GM23338 (cell line): ENCODE measurements around the gene C2CD3. TPM values are rescaled to one million over a fixed set of nuclear protein-coding genes. Genes with fewer than 3 reads are reported as not detected.

Source experiments
- ATAC-seq: fragments of 200-7000 bp; cut with Tn5 transposase; 3 replicates; pipeline ENCODE4 v1.9.1; 2020
- DNase-seq: peaks from one replicate; pipeline ENCODE4 v3.0.0-alpha.2; 2015; ENCODE audit warnings: low spot score
- H2AFZ ChIP-seq: fragments of 200-600 bp; sonication (generic); 2 replicates; pipeline ENCODE4 v1.8.0; 2016; ENCODE audit warnings: antibody characterized with exemption, mild to moderate bottlenecking, moderate library complexity
- H3F3A ChIP-seq: fragments of 200-600 bp; sonication (generic); replicated peaks from 2 replicates; pipeline ENCODE4 v1.8.0; 2017; ENCODE audit warnings: antibody characterized with exemption, mixed run types, low read depth
- H3K27ac ChIP-seq: fragments of 200-600 bp; sonication (generic); 2 replicates; pipeline ENCODE4 v1.6.1; 2016; ENCODE audit warnings: low read depth
- H3K27me3 ChIP-seq: fragments of 200-600 bp; sonication (generic); 2 replicates; pipeline ENCODE4 v1.8.0; 2016; ENCODE audit warnings: mild to moderate bottlenecking, mixed run types, moderate library complexity; ENCODE audit not compliant: insufficient read depth
- H3K36me3 ChIP-seq: fragments of 200-600 bp; sonication (generic); 2 replicates; pipeline ENCODE4 v1.8.0; 2016; ENCODE audit warnings: mild to moderate bottlenecking; ENCODE audit not compliant: insufficient read depth
- H3K4me1 ChIP-seq: fragments of 200-600 bp; sonication (generic); 2 replicates; pipeline ENCODE4 v1.8.0; 2016; ENCODE audit warnings: mild to moderate bottlenecking, moderate library complexity; ENCODE audit not compliant: insufficient read depth
- H3K4me2 ChIP-seq: fragments of 200-600 bp; sonication (generic); 2 replicates; pipeline ENCODE4 v1.7.1; 2017; ENCODE audit warnings: mixed run types
- H3K4me3 ChIP-seq: fragments of 200-600 bp; sonication (generic); 2 replicates; pipeline ENCODE4 v1.6.1; 2016; ENCODE audit warnings: mixed run types
- H3K79me2 ChIP-seq: fragments of 200-600 bp; sonication (generic); replicated peaks from 2 replicates; pipeline ENCODE4 v1.8.0; 2017; ENCODE audit warnings: mild to moderate bottlenecking; ENCODE audit not compliant: insufficient read depth
- H3K9me2 ChIP-seq: fragments of 200-600 bp; sonication (generic); 2 replicates; pipeline ENCODE4 v1.8.0; 2017; ENCODE audit not compliant: insufficient read depth
- H4K20me1 ChIP-seq: fragments of 200-600 bp; sonication (generic); replicated peaks from 2 replicates; pipeline ENCODE4 v1.8.0; 2017; ENCODE audit warnings: mild to moderate bottlenecking; ENCODE audit not compliant: insufficient read depth
- H3K27ac Mint-ChIP-seq: 2 replicates; pipeline ENCODE4 v1.8.0; 2020; ENCODE audit warnings: inconsistent platforms, mild to moderate bottlenecking, moderate library complexity, mixed read lengths
- H3K27me3 Mint-ChIP-seq: 3 replicates; pipeline ENCODE4 v1.8.0; 2022; ENCODE audit warnings: low read depth, mild to moderate bottlenecking, moderate library complexity, mixed read lengths, inconsistent platforms; ENCODE audit not compliant: insufficient read depth, poor library complexity
- H3K36me3 Mint-ChIP-seq: 3 replicates; pipeline ENCODE4 v1.8.0; 2021; ENCODE audit warnings: low read depth, mild to moderate bottlenecking, inconsistent platforms, moderate library complexity, mixed read lengths
- H3K4me1 Mint-ChIP-seq: 3 replicates; pipeline ENCODE4 v1.8.0; 2020; ENCODE audit warnings: mild to moderate bottlenecking, inconsistent platforms, mixed read lengths
- H3K4me3 Mint-ChIP-seq: 3 replicates; pipeline ENCODE4 v1.8.0; 2021; ENCODE audit warnings: moderate library complexity, mild to moderate bottlenecking, inconsistent platforms, mixed read lengths
- H3K9me3 Mint-ChIP-seq: 3 replicates; pipeline ENCODE4 v1.8.0; 2020; ENCODE audit warnings: moderate library complexity, mild to moderate bottlenecking, inconsistent platforms, mixed read lengths
- CREB1 ChIP-seq: fragments of 250-450 bp; sonication (Bioruptor Pico); IDR thresholded peaks from 2 replicates; pipeline ENCODE4 v1.5.0; 2020; ENCODE audit warnings: low read depth, mild to moderate bottlenecking, moderate library complexity
- EZH2phosphoT487 ChIP-seq: fragments of 200-600 bp; sonication (generic); IDR thresholded peaks from one replicate; pipeline ENCODE4 v1.8.1; 2018; ENCODE audit warnings: antibody characterized with exemption; ENCODE audit not compliant: unreplicated experiment
- NANOG ChIP-seq: IDR thresholded peaks from 2 replicates; pipeline ENCODE4 v1.6.1; 2016; ENCODE audit warnings: antibody characterized with exemption, borderline replicate concordance
- polyA plus RNA-seq: library from polyadenylated mRNA; unstranded; fragments of >200 nt; fragmentation: Nextera tagmentation; extraction: Ambion mirVana; gene quantifications from 2 replicates; pipeline ENCODE4 v1.2.1, GENCODE V29; 2016
- total RNA-seq: library from RNA; depleted of rRNA; stranded (reverse); fragments of >200 nt; shearing (Covaris generic); gene quantifications from 2 replicates; pipeline ENCODE4 v1.2.3, GENCODE V29; 2014
- TF ChIP-seq, protein P1 (sequence below): fragments of 250-450 bp; sonication (Bioruptor Pico); IDR thresholded peaks from 2 replicates; pipeline ENCODE4 v1.5.0; 2020; ENCODE audit warnings: mild to moderate bottlenecking, moderate library complexity
- TF ChIP-seq, protein P2 (sequence below): IDR thresholded peaks from one replicate; pipeline ENCODE4 v1.6.1; 2018; ENCODE audit warnings: antibody characterized with exemption; ENCODE audit not compliant: unreplicated experiment

Gene C2CD3
- total and polyA plus RNA-seq, 2 experiments from 2014 or later = 15.5 to 29.5 TPM

DNA sequence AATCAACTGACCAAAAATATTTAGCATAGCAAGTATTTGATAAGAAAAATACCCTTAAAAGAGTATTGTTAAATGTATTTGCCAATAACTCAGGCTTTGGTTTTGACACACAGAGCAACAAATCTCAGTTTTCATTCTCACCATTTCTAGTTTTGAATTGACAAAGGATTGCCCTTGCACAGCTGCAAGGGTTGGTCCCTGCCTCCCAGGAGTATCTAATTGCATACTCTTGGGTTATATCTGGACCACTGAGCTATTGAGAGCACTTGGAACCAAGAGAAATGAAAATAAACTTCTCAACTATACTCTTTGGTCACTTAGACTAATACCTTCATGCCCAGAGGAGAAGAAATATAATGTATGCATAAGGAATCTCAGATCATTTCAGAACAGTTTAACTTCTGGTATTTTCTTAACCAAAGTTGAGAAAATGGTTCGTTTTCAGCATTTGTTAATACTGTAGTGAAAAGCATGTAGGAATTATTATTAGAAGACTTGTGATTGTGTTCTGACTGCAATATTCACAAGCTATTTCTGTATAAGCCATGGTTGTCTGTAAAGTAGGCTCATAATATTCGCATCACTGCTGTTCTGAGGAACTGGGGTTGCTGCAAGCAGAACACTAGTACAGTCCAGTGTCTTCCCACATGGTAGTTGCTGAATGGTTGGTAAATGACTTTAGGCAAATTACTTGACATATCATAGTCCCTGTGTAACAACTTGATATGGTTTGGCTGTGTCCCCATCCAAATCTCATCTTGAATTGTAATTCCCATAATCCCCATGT lies 7.9 kb downstream of the C2CD3 start (continued):
- TF ChIP-seq, protein P1, sequence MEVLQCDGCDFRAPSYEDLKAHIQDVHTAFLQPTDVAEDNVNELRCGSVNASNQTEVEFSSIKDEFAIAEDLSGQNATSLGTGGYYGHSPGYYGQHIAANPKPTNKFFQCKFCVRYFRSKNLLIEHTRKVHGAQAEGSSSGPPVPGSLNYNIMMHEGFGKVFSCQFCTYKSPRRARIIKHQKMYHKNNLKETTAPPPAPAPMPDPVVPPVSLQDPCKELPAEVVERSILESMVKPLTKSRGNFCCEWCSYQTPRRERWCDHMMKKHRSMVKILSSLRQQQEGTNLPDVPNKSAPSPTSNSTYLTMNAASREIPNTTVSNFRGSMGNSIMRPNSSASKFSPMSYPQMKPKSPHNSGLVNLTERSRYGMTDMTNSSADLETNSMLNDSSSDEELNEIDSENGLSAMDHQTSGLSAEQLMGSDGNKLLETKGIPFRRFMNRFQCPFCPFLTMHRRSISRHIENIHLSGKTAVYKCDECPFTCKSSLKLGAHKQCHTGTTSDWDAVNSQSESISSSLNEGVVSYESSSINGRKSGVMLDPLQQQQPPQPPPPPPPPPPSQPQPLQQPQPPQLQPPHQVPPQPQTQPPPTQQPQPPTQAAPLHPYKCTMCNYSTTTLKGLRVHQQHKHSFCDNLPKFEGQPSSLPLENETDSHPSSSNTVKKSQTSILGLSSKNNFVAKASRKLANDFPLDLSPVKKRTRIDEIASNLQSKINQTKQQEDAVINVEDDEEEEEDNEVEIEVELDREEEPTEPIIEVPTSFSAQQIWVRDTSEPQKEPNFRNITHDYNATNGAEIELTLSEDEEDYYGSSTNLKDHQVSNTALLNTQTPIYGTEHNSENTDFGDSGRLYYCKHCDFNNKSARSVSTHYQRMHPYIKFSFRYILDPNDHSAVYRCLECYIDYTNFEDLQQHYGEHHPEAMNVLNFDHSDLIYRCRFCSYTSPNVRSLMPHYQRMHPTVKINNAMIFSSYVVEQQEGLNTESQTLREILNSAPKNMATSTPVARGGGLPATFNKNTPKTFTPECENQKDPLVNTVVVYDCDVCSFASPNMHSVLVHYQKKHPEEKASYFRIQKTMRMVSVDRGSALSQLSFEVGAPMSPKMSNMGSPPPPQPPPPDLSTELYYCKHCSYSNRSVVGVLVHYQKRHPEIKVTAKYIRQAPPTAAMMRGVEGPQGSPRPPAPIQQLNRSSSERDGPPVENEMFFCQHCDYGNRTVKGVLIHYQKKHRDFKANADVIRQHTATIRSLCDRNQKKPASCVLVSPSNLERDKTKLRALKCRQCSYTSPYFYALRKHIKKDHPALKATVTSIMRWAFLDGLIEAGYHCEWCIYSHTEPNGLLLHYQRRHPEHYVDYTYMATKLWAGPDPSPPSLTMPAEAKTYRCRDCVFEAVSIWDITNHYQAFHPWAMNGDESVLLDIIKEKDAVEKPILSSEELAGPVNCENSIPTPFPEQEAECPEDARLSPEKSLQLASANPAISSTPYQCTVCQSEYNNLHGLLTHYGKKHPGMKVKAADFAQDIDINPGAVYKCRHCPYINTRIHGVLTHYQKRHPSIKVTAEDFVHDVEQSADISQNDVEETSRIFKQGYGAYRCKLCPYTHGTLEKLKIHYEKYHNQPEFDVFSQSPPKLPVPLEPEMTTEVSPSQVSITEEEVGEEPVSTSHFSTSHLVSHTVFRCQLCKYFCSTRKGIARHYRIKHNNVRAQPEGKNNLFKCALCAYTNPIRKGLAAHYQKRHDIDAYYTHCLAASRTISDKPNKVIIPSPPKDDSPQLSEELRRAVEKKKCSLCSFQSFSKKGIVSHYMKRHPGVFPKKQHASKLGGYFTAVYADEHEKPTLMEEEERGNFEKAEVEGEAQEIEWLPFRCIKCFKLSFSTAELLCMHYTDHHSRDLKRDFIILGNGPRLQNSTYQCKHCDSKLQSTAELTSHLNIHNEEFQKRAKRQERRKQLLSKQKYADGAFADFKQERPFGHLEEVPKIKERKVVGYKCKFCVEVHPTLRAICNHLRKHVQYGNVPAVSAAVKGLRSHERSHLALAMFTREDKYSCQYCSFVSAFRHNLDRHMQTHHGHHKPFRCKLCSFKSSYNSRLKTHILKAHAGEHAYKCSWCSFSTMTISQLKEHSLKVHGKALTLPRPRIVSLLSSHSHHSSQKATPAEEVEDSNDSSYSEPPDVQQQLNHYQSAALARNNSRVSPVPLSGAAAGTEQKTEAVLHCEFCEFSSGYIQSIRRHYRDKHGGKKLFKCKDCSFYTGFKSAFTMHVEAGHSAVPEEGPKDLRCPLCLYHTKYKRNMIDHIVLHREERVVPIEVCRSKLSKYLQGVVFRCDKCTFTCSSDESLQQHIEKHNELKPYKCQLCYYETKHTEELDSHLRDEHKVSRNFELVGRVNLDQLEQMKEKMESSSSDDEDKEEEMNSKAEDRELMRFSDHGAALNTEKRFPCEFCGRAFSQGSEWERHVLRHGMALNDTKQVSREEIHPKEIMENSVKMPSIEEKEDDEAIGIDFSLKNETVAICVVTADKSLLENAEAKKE = no peak
- TF ChIP-seq EZH2phosphoT487 (no peak), NANOG (no peak)
- TF ChIP-seq, protein P2, sequence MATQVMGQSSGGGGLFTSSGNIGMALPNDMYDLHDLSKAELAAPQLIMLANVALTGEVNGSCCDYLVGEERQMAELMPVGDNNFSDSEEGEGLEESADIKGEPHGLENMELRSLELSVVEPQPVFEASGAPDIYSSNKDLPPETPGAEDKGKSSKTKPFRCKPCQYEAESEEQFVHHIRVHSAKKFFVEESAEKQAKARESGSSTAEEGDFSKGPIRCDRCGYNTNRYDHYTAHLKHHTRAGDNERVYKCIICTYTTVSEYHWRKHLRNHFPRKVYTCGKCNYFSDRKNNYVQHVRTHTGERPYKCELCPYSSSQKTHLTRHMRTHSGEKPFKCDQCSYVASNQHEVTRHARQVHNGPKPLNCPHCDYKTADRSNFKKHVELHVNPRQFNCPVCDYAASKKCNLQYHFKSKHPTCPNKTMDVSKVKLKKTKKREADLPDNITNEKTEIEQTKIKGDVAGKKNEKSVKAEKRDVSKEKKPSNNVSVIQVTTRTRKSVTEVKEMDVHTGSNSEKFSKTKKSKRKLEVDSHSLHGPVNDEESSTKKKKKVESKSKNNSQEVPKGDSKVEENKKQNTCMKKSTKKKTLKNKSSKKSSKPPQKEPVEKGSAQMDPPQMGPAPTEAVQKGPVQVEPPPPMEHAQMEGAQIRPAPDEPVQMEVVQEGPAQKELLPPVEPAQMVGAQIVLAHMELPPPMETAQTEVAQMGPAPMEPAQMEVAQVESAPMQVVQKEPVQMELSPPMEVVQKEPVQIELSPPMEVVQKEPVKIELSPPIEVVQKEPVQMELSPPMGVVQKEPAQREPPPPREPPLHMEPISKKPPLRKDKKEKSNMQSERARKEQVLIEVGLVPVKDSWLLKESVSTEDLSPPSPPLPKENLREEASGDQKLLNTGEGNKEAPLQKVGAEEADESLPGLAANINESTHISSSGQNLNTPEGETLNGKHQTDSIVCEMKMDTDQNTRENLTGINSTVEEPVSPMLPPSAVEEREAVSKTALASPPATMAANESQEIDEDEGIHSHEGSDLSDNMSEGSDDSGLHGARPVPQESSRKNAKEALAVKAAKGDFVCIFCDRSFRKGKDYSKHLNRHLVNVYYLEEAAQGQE = no peak

- Mint-ChIP-seq H3K36me3 (0 out of 3 replicates have a peak, but pooled peaks cover 4% of the 10 kb centered on the region), H3K9me3 (no peaks in the 10 kb centered on the region), H3K27ac (no peak overlapping the region), H3K4me3 (no peak overlapping the region), H3K4me1 (no peaks in the 10 kb centered on the region), H3K27me3 (no peaks in the 10 kb centered on the region)
- ATAC-seq (no peak), DNase-seq (no peak)
- H3K79me2 ChIP-seq = 0 out of 2 replicates have a peak, but pooled peaks cover 3% of the 10 kb centered on the region
- H3K9me2 ChIP-seq = no peaks in the 10 kb centered on the region
- no peak overlapping the region for H3K4me2 ChIP-seq
- no peaks in the 10 kb centered on the region for H3F3A ChIP-seq
- H2AFZ ChIP-seq = no peak overlapping the region
- H3K4me3 ChIP-seq = no peak overlapping the region
- H3K4me1 ChIP-seq = no peaks in the 10 kb centered on the region
- no peaks in the 10 kb centered on the region for H4K20me1 ChIP-seq
- no peak overlapping the region for H3K27ac ChIP-seq
- peaks cover 10% of the 10 kb centered on the region; the same call in 1 of the 2 replicates for H3K36me3 ChIP-seq
- H3K27me3 ChIP-seq = no peaks in the 10 kb centered on the region
- TF ChIP-seq, protein P1 = no peak
- no peak for TF ChIP-seq CREB1
Measured at GRCh38 chr11:74159642-74160041, 11.2 kb downstream of the C2CD3 start.
